Measurements from ENCODE around the gene ZFP36L1. TPM values are rescaled to one million over a fixed set of nuclear protein-coding genes. Genes with fewer than 3 reads are reported as not detected.

The ZFP36L1 gene
- total and polyA plus RNA-seq, 2 of the 13 experiments (the other 11 are each of a cell fraction or from before 2014, with no cell fraction given): 7.4 to 10.2 TPM

DNA sequence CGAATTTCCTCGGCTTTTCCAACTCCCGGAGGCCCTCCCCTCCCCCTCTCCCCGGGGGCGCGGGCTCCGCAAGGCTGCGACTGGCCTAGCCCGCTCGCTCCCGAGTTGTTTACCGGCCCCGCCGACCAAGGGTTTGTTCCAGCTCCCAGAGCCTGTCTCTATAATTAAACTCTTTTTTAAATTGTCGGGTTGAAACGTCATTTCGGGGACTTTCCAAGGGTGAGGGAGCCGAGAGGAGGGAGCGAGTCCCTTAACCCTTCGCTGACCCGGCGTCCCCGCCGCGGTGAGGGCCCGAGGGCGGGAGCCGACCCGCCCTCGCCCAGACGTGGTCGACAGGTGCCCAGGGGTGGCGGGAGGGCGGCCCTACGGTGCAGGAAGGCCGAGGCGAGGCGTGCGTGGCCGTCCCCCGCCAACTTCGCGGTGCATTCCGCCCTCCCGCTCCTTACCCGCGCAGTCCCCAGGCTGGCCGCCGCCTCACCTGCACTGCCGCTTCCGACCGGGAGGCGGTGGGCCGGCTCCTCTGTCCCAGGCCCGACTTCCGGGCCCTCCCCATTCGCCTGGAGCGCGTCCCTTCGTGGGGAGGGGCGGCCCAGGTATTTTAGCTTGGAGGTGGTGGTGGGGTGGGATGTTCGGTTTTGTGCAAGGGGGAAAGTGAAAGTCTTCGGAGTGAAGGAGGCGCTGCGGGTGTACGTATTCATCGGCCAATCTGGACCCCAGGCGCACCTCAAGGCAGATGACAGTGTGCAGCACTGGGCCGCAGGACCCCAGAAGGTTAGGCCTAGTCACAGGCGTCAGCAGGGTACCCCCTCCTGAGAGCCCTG, 2.9 kb upstream of the ZFP36L1 start (continued):
- TF ChIP-seq REXO4 (CRISPR knock-in tag; IDR thresholded peaks at IDR 0.05; ENCODE audit: borderline replicate concordance) (no peak), KMT2B (CRISPR knock-in tag; IDR thresholded peaks at IDR 0.05) (peak; percentile 29; the same call in 1 of the 2 replicates), ZNF326 (CRISPR knock-in tag; IDR thresholded peaks at IDR 0.05; ENCODE audit: borderline replicate concordance) (no peak), ZNF749 (CRISPR knock-in tag; IDR thresholded peaks at IDR 0.05; ENCODE audit: borderline replicate concordance) (no peak), RAD21 (CRISPR knock-in tag; IDR thresholded peaks at IDR 0.05) (peak; percentile 41), HOXA5 (CRISPR knock-in tag; IDR thresholded peaks at IDR 0.05) (peak; percentile 8), TOE1 (CRISPR knock-in tag; IDR thresholded peaks at IDR 0.05) (peak; percentile 48; the same call in 1 of the 2 replicates), NCOA1 (CRISPR knock-in tag; IDR thresholded peaks at IDR 0.05) (no peak), KLF6 (CRISPR knock-in tag; IDR thresholded peaks at IDR 0.05) (peak; percentile 49; the same call in 1 of the 2 replicates), SRF (IDR thresholded peaks at IDR 0.05; ENCODE audit: low read depth, low read length) (no peak), ZEB1 (IDR thresholded peaks at IDR 0.05; ENCODE audit: insufficient replicate concordance, low read depth) (no peak), ZNF614 (CRISPR knock-in tag; IDR thresholded peaks at IDR 0.05; ENCODE audit: borderline replicate concordance) (peak; percentile 28; the same call in 1 of the 2 replicates), GABPB1 (CRISPR knock-in tag; IDR thresholded peaks at IDR 0.05) (peak; percentile 94), ZNF292 (CRISPR knock-in tag; IDR thresholded peaks at IDR 0.05; ENCODE audit: borderline replicate concordance, low read depth) (no peak), MYC (CRISPR knock-in tag; IDR thresholded peaks at IDR 0.05; ENCODE audit: borderline replicate concordance) (peak; percentile 76), ZFP36L2 (CRISPR knock-in tag; IDR thresholded peaks at IDR 0.05) (no peak), HDAC2 (CRISPR knock-in tag; IDR thresholded peaks at IDR 0.05) (peak; percentile 62), NCOA5 (CRISPR knock-in tag; IDR thresholded peaks at IDR 0.05) (no peak), KDM4B (CRISPR knock-in tag; IDR thresholded peaks at IDR 0.05) (no peak), HNRNPK (IDR thresholded peaks at IDR 0.05; ENCODE audit: low read depth, low read length, poor library complexity, severe bottlenecking) (peak; percentile 71)
- TF ChIP-seq, protein P1, sequence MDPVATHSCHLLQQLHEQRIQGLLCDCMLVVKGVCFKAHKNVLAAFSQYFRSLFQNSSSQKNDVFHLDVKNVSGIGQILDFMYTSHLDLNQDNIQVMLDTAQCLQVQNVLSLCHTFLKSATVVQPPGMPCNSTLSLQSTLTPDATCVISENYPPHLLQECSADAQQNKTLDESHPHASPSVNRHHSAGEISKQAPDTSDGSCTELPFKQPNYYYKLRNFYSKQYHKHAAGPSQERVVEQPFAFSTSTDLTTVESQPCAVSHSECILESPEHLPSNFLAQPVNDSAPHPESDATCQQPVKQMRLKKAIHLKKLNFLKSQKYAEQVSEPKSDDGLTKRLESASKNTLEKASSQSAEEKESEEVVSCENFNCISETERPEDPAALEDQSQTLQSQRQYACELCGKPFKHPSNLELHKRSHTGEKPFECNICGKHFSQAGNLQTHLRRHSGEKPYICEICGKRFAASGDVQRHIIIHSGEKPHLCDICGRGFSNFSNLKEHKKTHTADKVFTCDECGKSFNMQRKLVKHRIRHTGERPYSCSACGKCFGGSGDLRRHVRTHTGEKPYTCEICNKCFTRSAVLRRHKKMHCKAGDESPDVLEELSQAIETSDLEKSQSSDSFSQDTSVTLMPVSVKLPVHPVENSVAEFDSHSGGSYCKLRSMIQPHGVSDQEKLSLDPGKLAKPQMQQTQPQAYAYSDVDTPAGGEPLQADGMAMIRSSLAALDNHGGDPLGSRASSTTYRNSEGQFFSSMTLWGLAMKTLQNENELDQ (CRISPR knock-in tag; IDR thresholded peaks at IDR 0.05; ENCODE audit: borderline replicate concordance): 0 out of 2 replicates have a peak, but pooled peaks have one; percentile 38
- TF ChIP-seq, protein P2, sequence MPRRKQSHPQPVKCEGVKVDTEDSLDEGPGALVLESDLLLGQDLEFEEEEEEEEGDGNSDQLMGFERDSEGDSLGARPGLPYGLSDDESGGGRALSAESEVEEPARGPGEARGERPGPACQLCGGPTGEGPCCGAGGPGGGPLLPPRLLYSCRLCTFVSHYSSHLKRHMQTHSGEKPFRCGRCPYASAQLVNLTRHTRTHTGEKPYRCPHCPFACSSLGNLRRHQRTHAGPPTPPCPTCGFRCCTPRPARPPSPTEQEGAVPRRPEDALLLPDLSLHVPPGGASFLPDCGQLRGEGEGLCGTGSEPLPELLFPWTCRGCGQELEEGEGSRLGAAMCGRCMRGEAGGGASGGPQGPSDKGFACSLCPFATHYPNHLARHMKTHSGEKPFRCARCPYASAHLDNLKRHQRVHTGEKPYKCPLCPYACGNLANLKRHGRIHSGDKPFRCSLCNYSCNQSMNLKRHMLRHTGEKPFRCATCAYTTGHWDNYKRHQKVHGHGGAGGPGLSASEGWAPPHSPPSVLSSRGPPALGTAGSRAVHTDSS (CRISPR knock-in tag; conservative IDR thresholded peaks at IDR 0.05): no peak
- TF ChIP-seq, protein P3, sequence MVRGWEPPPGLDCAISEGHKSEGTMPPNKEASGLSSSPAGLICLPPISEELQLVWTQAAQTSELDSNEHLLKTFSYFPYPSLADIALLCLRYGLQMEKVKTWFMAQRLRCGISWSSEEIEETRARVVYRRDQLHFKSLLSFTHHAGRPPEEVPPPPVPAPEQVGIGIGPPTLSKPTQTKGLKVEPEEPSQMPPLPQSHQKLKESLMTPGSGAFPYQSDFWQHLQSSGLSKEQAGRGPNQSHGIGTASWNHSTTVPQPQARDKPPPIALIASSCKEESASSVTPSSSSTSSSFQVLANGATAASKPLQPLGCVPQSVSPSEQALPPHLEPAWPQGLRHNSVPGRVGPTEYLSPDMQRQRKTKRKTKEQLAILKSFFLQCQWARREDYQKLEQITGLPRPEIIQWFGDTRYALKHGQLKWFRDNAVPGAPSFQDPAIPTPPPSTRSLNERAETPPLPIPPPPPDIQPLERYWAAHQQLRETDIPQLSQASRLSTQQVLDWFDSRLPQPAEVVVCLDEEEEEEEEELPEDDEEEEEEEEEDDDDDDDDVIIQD (CRISPR knock-in tag; IDR thresholded peaks at IDR 0.05; ENCODE audit: low read depth): no peak
- TF ChIP-seq, protein P4, sequence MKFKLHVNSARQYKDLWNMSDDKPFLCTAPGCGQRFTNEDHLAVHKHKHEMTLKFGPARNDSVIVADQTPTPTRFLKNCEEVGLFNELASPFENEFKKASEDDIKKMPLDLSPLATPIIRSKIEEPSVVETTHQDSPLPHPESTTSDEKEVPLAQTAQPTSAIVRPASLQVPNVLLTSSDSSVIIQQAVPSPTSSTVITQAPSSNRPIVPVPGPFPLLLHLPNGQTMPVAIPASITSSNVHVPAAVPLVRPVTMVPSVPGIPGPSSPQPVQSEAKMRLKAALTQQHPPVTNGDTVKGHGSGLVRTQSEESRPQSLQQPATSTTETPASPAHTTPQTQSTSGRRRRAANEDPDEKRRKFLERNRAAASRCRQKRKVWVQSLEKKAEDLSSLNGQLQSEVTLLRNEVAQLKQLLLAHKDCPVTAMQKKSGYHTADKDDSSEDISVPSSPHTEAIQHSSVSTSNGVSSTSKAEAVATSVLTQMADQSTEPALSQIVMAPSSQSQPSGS (CRISPR knock-in tag; IDR thresholded peaks at IDR 0.05): peak; percentile 53

Data from HepG2 (cell line).